NCI-H2196 treated with DMSO at 0.1 percent for 48 hours (cell line): ENCODE data around the gene TMTC2.

ENCODE experiments used
- DNase-seq: peaks from one replicate; lab custom pipeline; 2025; ENCODE audit not compliant: unreplicated experiment; lab: John Stamatoyannopoulos, UW

The TMTC2 gene

GRCh38 chr12:83121897-83122622, 435.4 kb downstream of the TMTC2 start:
- no peak for DNase-seq

GRCh38 chr12:83122623-83122934, 435.9 kb downstream of the TMTC2 start:
- DNase-seq, result no peak

GRCh38 chr12:83123039-83123438, 436.3 kb downstream of the TMTC2 start:
- DNase-seq, result no peak

- no peak for DNase-seq
These were observed 441.8 kb downstream of the TMTC2 start for GRCh38 chr12:83128540-83128939.

- DNase-seq, result no peak
These were observed 443.5 kb downstream of the TMTC2 start for GRCh38 chr12:83130178-83130577.

GRCh38 chr12:83132360-83132759, 445.7 kb downstream of the TMTC2 start:
- DNase-seq, result no peak

- DNase-seq, result no peak
These were observed 449.7 kb downstream of the TMTC2 start for GRCh38 chr12:83136411-83136810.

- no peak for DNase-seq
These were observed 453.4 kb downstream of the TMTC2 start for GRCh38 chr12:83140135-83140534.

- DNase-seq, result no peak
These were observed 454.8 kb downstream of the TMTC2 start for GRCh38 chr12:83141460-83141994.

GRCh38 chr12:83142914-83143313, 456.2 kb downstream of the TMTC2 start:
- DNase-seq, result no peak

- no peak for DNase-seq
These were observed 457.2 kb downstream of the TMTC2 start for GRCh38 chr12:83143950-83144349.

GRCh38 chr12:83145325-83145840, 458.7 kb downstream of the TMTC2 start:
- no peak for DNase-seq

GRCh38 chr12:83147341-83147740, 460.6 kb downstream of the TMTC2 start:
- DNase-seq, result no peak

GRCh38 chr12:83149987-83150386, 463.3 kb downstream of the TMTC2 start:
- no peak for DNase-seq

- no peak for DNase-seq
These were observed 463.9 kb downstream of the TMTC2 start for GRCh38 chr12:83150465-83151189.

GRCh38 chr12:83153177-83153576, 466.5 kb downstream of the TMTC2 start:
- no peak for DNase-seq

GRCh38 chr12:83156815-83157214, 470.1 kb downstream of the TMTC2 start:
- no peak for DNase-seq

- no peak for DNase-seq
These were observed 470.9 kb downstream of the TMTC2 start for GRCh38 chr12:83157604-83158003.

- no peak for DNase-seq
These were observed 472.0 kb downstream of the TMTC2 start for GRCh38 chr12:83158613-83159207.

- no peak for DNase-seq
These were observed 474.8 kb downstream of the TMTC2 start for GRCh38 chr12:83161456-83161855.

GRCh38 chr12:83168751-83169150, 482.0 kb downstream of the TMTC2 start:
- no peak for DNase-seq

- no peak for DNase-seq
These were observed 485.7 kb downstream of the TMTC2 start for GRCh38 chr12:83172441-83172840.
